Upper lobe of left lung (tissue), 6 donors: ENCODE results near the gene SCARB1. TPM values are rescaled to one million over a fixed set of nuclear protein-coding genes. Genes with fewer than 3 reads are reported as not detected.

ENCODE experiments used
- ATAC-seq, 2 donors: fragments of 200-7000 bp; cut with Tn5 transposase; one replicate each; pipeline ENCODE4 v1.9.1; 2022; ENCODE audit warnings: mild to moderate bottlenecking in 2 of 2, moderate library complexity in 2 of 2; ENCODE audit not compliant: low FRiP score in 2 of 2
- DNase-seq, 2 donors: peaks; one replicate each; pipeline ENCODE4 v3.0.0-alpha.2; 2019 to 2020
- H3K27ac ChIP-seq, 4 donors: fragments of 200-600 bp; sonication (generic); one replicate each; pipeline ENCODE4 v1.5.1; 2016 to 2019
- H3K27me3 ChIP-seq, 4 donors: fragments of 200-600 bp; sonication (generic); one replicate each; pipeline ENCODE4 v1.5.1; 2017 to 2019
- H3K36me3 ChIP-seq, 4 donors: fragments of 200-600 bp; sonication (generic); one replicate each; pipeline ENCODE4 v1.5.1; 2016 to 2019
- H3K4me1 ChIP-seq, 4 donors: fragments of 200-600 bp; sonication (generic); one replicate each; pipeline ENCODE4 v1.5.1; 2018 to 2019
- H3K4me3 ChIP-seq, 4 donors: fragments of 200-600 bp; sonication (generic); one replicate each; pipeline ENCODE4 v1.5.1; 2017 to 2019; ENCODE audit warnings: mild to moderate bottlenecking in 2 of 4, moderate library complexity in 1 of 4
- H3K9me3 ChIP-seq, 4 donors: fragments of 200-600 bp; sonication (generic); one replicate each; pipeline ENCODE4 v1.5.1; 2018 to 2019
- CTCF ChIP-seq, 6 experiments: fragments of 450-650 bp in 4 of 6; fragments of 200-600 bp in 2 of 6; sonication (generic) in 2 of 6; IDR thresholded peaks; one replicate each; pipeline ENCODE4 v1.5.1; 2016 to 2019; ENCODE audit warnings: antibody characterized with exemption in 6 of 6
- EP300 ChIP-seq, 4 donors: sonication (generic); formaldehyde crosslinking; IDR thresholded peaks; one replicate each; pipeline ENCODE4 v1.5.1; 2017; ENCODE audit warnings: antibody characterized with exemption in 4 of 4, control low read depth in 2 of 4
- POLR2A ChIP-seq, 4 donors: fragments of 450-650 bp; IDR thresholded peaks; one replicate each; pipeline ENCODE4 v1.5.1; 2016 to 2017; ENCODE audit warnings: antibody characterized with exemption in 4 of 4, mild to moderate bottlenecking in 2 of 4
- POLR2AphosphoS5 ChIP-seq, 2 donors: sonication (generic); formaldehyde crosslinking; IDR thresholded peaks; one replicate each; pipeline ENCODE4 v1.5.1; 2017; ENCODE audit warnings: antibody characterized with exemption in 2 of 2
- WGBS, 2 donors: methylation state at CpG; one replicate each; pipeline ENCODE4 v1.1.5; 2017 to 2018; 5-methylcytosine and 5-hydroxymethylcytosine counted together
- total RNA-seq, 6 donors: library from RNA; depleted of rRNA in 4 of 6; stranded (reverse); fragments of >200 nt in 4 of 6; gene quantifications; one replicate each; pipeline versions ENCODE4 v1.1.0 to v1.2.1, GENCODE V29; 2016 to 2021
- donor health status: DM: no; HTN: no; CAD: no; lungs with moderate emphysema.
- donor health status: DM: no; HTN: yes; CAD: no; lungs with severe emphysema.

Gene SCARB1
- total RNA-seq, 6 donors from 2014 or later = 10.0 to 51.3 (median 22.5) TPM

- peaks cover 19 to 33% (median 23%) of the 10 kb centered on the region in 4 donors for H3K4me1 ChIP-seq
- ATAC-seq (peak in 1 of 2 donors; percentile 59), DNase-seq (no peak)
These were observed 89.0 kb downstream of the SCARB1 start for GRCh38 chr12:124774462-124775167.

GRCh38 chr12:124774054-124774461 is 89.6 kb downstream of the SCARB1 start:
- no peak overlapping the region for H3K4me3 ChIP-seq
- DNase-seq = peak in 1 of 2 donors; percentile 65
- no peaks in the 10 kb centered on the region for H3K36me3 ChIP-seq
- ATAC-seq = peak in 1 of 2 donors; percentile 16
- H3K27ac ChIP-seq = peak overlapping the region in 2 of 4 donors; percentile 53 to 56
- 29 to 61% methylated on average over 12 of the region's 12 CpGs for WGBS, 2 donors
- H3K9me3 ChIP-seq = no peaks in the 10 kb centered on the region
- TF ChIP-seq EP300 (IDR thresholded peaks at IDR 0.05) = peak in 1 of 4 donors; percentile 65
- no peak for TF ChIP-seq POLR2A (IDR thresholded peaks at IDR 0.05)
- TF ChIP-seq CTCF (IDR thresholded peaks at IDR 0.05) = no peak
- peak in 1 of 2 donors; percentile 44 for TF ChIP-seq POLR2AphosphoS5 (IDR thresholded peaks at IDR 0.05)
- H3K27me3 ChIP-seq = no peaks in the 10 kb centered on the region
- H3K4me1 ChIP-seq = peaks cover 19 to 33% (median 23%) of the 10 kb centered on the region in 4 donors

More at GRCh38 chr12:124774462-124775167, 89.0 kb downstream of the SCARB1 start:
- no peaks in the 10 kb centered on the region for H3K36me3 ChIP-seq
- WGBS, 2 donors = 32 to 35% methylated on average over 14 to 15 of the region's 15 CpGs
- no peak for TF ChIP-seq EP300 (IDR thresholded peaks at IDR 0.05)
- TF ChIP-seq POLR2AphosphoS5 (IDR thresholded peaks at IDR 0.05) = peak in 1 of 2 donors; percentile 9
- no peak for TF ChIP-seq CTCF (IDR thresholded peaks at IDR 0.05)
- TF ChIP-seq POLR2A (IDR thresholded peaks at IDR 0.05) = peak in 1 of 4 donors; percentile 28
- H3K4me3 ChIP-seq = peak overlapping the region in 3 of 4 donors; percentile 1 to 17 (median 11)
- no peaks in the 10 kb centered on the region for H3K27me3 ChIP-seq
- H3K27ac ChIP-seq = peak overlapping the region in 2 of 4 donors; percentile 53 to 56
- H3K9me3 ChIP-seq = no peaks in the 10 kb centered on the region

GRCh38 chr12:124772289-124773170 is 91.1 kb downstream of the SCARB1 start:
- Histone ChIP-seq H3K4me3 (no peak overlapping the region), H3K36me3 (no peaks in the 10 kb centered on the region), H3K4me1 (peaks cover 19 to 33% (median 23%) of the 10 kb centered on the region in 4 donors), H3K27ac (no peak overlapping the region), H3K27me3 (no peaks in the 10 kb centered on the region), H3K9me3 (no peaks in the 10 kb centered on the region)
- DNase-seq (no peak), ATAC-seq (no peak)
- TF ChIP-seq EP300 (IDR thresholded peaks at IDR 0.05) (no peak), POLR2AphosphoS5 (IDR thresholded peaks at IDR 0.05) (no peak), CTCF (IDR thresholded peaks at IDR 0.05) (no peak), POLR2A (IDR thresholded peaks at IDR 0.05) (no peak)
- 66 to 72% methylated on average over 23 to 26 of the region's 26 CpGs for whole genome bisulfite sequencing, 2 donors

GRCh38 chr12:124771462-124772288 is 92.0 kb downstream of the SCARB1 start:
- no peak overlapping the region for H3K4me3 ChIP-seq
- peak; percentile 88 to 95 for DNase-seq
- TF ChIP-seq EP300 (IDR thresholded peaks at IDR 0.05) (no peak), CTCF (IDR thresholded peaks at IDR 0.05) (peak; percentile 93 to 100 (median 96))
- no peaks in the 10 kb centered on the region for H3K27me3 ChIP-seq
- H3K4me1 ChIP-seq = peaks cover 27 to 41% (median 29%) of the 10 kb centered on the region in 4 donors
- peak; percentile 78 to 81 for ATAC-seq
- H3K27ac ChIP-seq = no peak overlapping the region
- 25 to 29% methylated on average over 19 to 35 of the region's 35 CpGs for WGBS, 2 donors
- no peaks in the 10 kb centered on the region for H3K9me3 ChIP-seq
- no peaks in the 10 kb centered on the region for H3K36me3 ChIP-seq
